ENCODE data around the gene CUL1. TPM values are rescaled to one million over a fixed set of nuclear protein-coding genes. Genes with fewer than 3 reads are reported as not detected.

The CUL1 gene
- total RNA-seq, 4 donors from 2014 or later: 38.9 to 61.2 (median 49.4) TPM

DNA sequence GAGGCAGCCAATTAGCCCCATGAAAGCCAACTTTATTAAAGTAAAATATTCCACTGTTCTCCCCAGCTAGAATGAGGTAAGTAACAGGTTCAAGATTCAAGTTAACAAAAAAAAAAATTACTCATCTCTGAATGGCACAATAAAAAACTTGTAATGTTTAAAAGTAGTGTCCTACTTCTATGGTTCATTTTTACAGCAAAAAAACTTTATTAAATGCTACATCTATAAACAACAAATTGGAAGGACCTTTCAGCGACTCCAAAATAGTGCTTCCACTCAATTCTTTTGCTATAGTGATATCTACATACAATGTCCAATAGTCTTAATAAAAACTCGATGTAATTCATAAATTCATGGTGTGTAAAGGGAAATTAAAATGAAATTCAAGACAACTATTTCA lies 126.2 kb downstream of the CUL1 start:
- Histone ChIP-seq H3K9me3 (no peaks in the 10 kb centered on the region), H3K4me3 (no peak overlapping the region), H3K27ac (no peak overlapping the region), H3K36me3 (no peaks in the 10 kb centered on the region), H3K4me1 (no peaks in the 10 kb centered on the region), H3K27me3 (no peaks in the 10 kb centered on the region)
- no peak for TF ChIP-seq POLR2A (IDR thresholded peaks at IDR 0.05)
- TF ChIP-seq, protein P1, sequence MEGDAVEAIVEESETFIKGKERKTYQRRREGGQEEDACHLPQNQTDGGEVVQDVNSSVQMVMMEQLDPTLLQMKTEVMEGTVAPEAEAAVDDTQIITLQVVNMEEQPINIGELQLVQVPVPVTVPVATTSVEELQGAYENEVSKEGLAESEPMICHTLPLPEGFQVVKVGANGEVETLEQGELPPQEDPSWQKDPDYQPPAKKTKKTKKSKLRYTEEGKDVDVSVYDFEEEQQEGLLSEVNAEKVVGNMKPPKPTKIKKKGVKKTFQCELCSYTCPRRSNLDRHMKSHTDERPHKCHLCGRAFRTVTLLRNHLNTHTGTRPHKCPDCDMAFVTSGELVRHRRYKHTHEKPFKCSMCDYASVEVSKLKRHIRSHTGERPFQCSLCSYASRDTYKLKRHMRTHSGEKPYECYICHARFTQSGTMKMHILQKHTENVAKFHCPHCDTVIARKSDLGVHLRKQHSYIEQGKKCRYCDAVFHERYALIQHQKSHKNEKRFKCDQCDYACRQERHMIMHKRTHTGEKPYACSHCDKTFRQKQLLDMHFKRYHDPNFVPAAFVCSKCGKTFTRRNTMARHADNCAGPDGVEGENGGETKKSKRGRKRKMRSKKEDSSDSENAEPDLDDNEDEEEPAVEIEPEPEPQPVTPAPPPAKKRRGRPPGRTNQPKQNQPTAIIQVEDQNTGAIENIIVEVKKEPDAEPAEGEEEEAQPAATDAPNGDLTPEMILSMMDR (IDR thresholded peaks at IDR 0.05): no peak
- intact Hi-C loops (cut with DNase I; ENCODE audit: low total_unique reads): no loop called here
- no peak for DNase-seq

DNA sequence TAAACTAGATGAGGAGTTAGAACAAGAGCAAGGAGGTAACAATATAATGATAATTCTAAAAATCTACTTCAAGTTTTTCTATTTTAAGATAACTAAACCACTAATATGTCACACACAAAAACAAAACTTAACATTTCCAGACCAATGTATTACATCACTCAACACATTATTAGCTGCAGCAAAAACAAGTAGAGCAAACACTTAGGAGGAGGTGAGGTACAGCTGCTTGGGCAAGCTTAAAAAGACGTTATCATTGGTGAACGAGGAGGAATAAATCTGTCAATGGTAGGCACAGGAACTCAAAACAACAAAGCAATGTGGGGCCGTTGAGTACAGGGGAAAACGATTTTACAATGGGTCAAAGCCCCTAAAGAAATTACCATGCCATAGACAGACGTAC lies 126.6 kb downstream of the CUL1 start:
- intact Hi-C loops (cut with DNase I; ENCODE audit: low total_unique reads): no loop called here
- H3K27me3 ChIP-seq: no peaks in the 10 kb centered on the region
- no peaks in the 10 kb centered on the region for H3K9me3 ChIP-seq
- H3K4me1 ChIP-seq: no peaks in the 10 kb centered on the region
- no peak for DNase-seq
- H3K4me3 ChIP-seq: no peak overlapping the region
- H3K36me3 ChIP-seq: no peaks in the 10 kb centered on the region
- no peak overlapping the region for H3K27ac ChIP-seq
- no peak for TF ChIP-seq POLR2A (IDR thresholded peaks at IDR 0.05)
- TF ChIP-seq, protein P1 (IDR thresholded peaks at IDR 0.05): no peak

DNA sequence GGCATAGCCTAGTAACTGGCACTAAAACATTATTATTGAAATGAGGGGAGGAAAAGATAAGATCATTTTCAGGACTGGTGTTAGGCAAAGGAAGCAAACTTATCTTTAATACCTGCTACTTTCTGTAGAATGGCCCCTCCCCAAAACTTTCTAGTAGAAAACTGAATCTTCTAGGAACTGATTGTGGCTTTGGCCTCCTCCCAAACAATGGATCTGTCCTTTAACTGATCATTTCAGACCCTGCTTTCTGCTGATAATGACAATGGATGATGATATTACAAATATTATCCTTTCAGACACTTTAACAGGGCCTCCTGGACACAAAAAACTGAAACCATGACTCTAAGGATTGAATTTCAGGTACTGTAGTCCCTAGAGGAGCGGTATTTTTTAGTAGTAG lies 130.3 kb downstream of the CUL1 start:
- Histone ChIP-seq H3K36me3 (no peaks in the 10 kb centered on the region), H3K27me3 (no peaks in the 10 kb centered on the region), H3K4me3 (no peak overlapping the region), H3K27ac (no peak overlapping the region), H3K4me1 (no peaks in the 10 kb centered on the region), H3K9me3 (no peaks in the 10 kb centered on the region)
- no peak for DNase-seq
- intact Hi-C loops (cut with DNase I; ENCODE audit: low total_unique reads): no loop called here
- TF ChIP-seq POLR2A (IDR thresholded peaks at IDR 0.05): no peak
- TF ChIP-seq, protein P1 (IDR thresholded peaks at IDR 0.05): no peak

DNA sequence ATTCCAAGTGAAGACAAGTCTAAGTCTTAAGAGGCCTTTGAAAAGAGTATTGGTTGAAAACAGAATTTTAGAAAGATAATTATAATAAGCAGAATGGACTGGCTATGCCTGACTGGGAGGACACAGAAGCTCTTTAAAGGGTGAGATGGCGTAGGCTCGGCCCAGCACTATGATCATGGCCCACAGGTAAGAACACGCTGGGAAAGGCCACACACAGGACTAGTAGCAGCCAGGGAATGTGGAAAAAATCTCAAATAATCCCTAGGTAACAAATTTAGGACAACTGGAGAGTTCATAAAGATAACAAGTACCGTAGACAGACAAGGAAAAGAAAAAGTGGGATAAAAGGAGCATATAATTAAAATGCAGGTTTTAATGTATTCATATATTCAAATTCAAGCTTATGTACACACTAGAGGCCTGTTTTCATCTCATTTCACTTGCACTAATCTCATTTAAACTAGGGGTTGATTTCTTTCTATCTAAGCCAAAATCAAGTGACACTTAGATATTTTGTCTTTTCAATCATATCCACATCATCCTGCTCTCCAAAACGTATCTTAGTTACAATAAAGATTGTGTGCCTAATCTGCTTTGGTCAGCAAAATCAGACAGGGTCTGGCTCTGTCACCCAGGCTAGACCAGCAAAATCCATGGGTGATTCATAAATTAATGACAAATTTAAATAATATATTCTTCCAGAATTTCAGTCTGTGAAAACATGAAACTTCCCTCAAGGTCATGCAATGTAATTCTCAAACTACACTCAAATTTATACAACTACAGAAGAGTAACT lies 132.4 kb downstream of the CUL1 start:
- Histone ChIP-seq H3K4me1 (no peaks in the 10 kb centered on the region), H3K27ac (no peak overlapping the region), H3K9me3 (no peaks in the 10 kb centered on the region), H3K4me3 (no peak overlapping the region), H3K36me3 (no peaks in the 10 kb centered on the region), H3K27me3 (no peaks in the 10 kb centered on the region)
- TF ChIP-seq POLR2A (IDR thresholded peaks at IDR 0.05): no peak
- TF ChIP-seq, protein P1 (IDR thresholded peaks at IDR 0.05): no peak
- DNase-seq: no peak
- intact Hi-C loops (cut with DNase I; ENCODE audit: low total_unique reads): no loop called here

DNA sequence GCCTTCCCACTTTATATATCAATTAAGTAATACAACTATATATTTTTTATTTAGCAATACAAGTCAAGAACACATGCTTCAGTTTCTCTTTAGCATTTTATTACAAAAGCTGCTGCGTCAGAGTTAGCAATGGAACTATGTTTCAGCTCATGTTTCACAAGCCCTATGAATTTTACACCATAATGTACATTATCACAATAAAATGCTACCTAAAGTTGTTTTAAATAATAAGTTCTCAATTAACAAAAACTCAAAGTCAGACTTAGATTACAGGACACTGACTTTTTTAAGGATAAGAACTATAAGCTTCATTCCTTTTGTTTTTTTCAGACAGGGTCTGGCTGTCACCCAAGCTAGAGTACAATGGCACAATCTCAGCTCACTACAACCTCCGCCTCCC lies 133.1 kb downstream of the CUL1 start:
- Histone ChIP-seq H3K9me3 (no peaks in the 10 kb centered on the region), H3K36me3 (no peaks in the 10 kb centered on the region), H3K27me3 (no peaks in the 10 kb centered on the region), H3K27ac (no peak overlapping the region), H3K4me1 (no peaks in the 10 kb centered on the region), H3K4me3 (no peak overlapping the region)
- TF ChIP-seq POLR2A (IDR thresholded peaks at IDR 0.05): no peak
- TF ChIP-seq, protein P1 (IDR thresholded peaks at IDR 0.05): no peak
- DNase-seq: no peak
- intact Hi-C loops (cut with DNase I; ENCODE audit: low total_unique reads): no loop called here

All from uterus (tissue), 4 donors.